OCI-LY7 (cell line): ENCODE data around the gene CHCHD6. TPM values are rescaled to one million over a fixed set of nuclear protein-coding genes. Genes with fewer than 3 reads are reported as not detected.

ENCODE experiments used
- BruUV-seq: library from RNA; stranded (reverse); fragments of 400-500 nt; replicated peaks from 2 replicates; lab custom pipeline; 2021; lab: Mats Ljungman, UMichigan
- CTCF ChIA-PET: fragments of 300-600 bp; sonication (Branson Sonifier 250); formaldehyde crosslinking; loops from one replicate; lab custom pipeline; 2022; ENCODE audit warnings: antibody characterized with exemption; ENCODE audit not compliant: unreplicated experiment; lab: Charles Lee
- POLR2A ChIA-PET: fragments of 300-600 bp; sonication (Branson Sonifier 250); formaldehyde crosslinking; loops from one replicate; lab custom pipeline; 2022; ENCODE audit warnings: antibody characterized with exemption; lab: Charles Lee
- DNase-seq: peaks from one replicate; pipeline ENCODE4 v3.0.0-alpha.2; 2015; ENCODE audit warnings: low spot score
- H2AFZ ChIP-seq: fragments of 200-600 bp; sonication (generic), shearing (Covaris generic); 2 replicates; pipeline ENCODE4 v1.6.1; 2014; ENCODE audit warnings: mild to moderate bottlenecking, antibody characterized with exemption, low read length, moderate library complexity
- H3K27ac ChIP-seq: fragments of 200-600 bp; sonication (generic); 2 replicates; pipeline ENCODE4 v1.5.1; 2014; ENCODE audit warnings: mixed run types, low read depth, mild to moderate bottlenecking, moderate library complexity, low read length, inconsistent platforms; ENCODE audit not compliant: poor library complexity, severe bottlenecking
- H3K36me3 ChIP-seq: fragments of 200-600 bp; sonication (generic); 2 replicates; pipeline ENCODE4 v1.6.1; 2014; ENCODE audit warnings: mild to moderate bottlenecking, antibody characterized with exemption, low read length, moderate library complexity, mixed read lengths; ENCODE audit not compliant: insufficient read depth
- H3K4me1 ChIP-seq: fragments of 200-600 bp; sonication (generic); 2 replicates; pipeline ENCODE4 v1.5.1; 2014; ENCODE audit warnings: mild to moderate bottlenecking, low read length; ENCODE audit not compliant: insufficient read depth, poor library complexity, severe bottlenecking
- H3K4me2 ChIP-seq: fragments of 200-600 bp; sonication (generic); 2 replicates; pipeline ENCODE4 v1.6.1; 2014; ENCODE audit warnings: mild to moderate bottlenecking, low read length
- H3K4me3 ChIP-seq: fragments of 200-600 bp; sonication (generic); 2 replicates; pipeline ENCODE4 v1.5.1; 2014; ENCODE audit warnings: mild to moderate bottlenecking, low read depth, low read length; ENCODE audit not compliant: poor library complexity, severe bottlenecking
- H3K79me2 ChIP-seq: fragments of 200-600 bp; sonication (generic); 2 replicates; pipeline ENCODE4 v1.6.1; 2016; ENCODE audit warnings: low read depth, mild to moderate bottlenecking, low read length, moderate library complexity, mixed read lengths; ENCODE audit not compliant: insufficient read depth
- H3K9me2 ChIP-seq: fragments of 200-600 bp; sonication (generic); 2 replicates; pipeline ENCODE4 v1.6.1; 2016; ENCODE audit warnings: mild to moderate bottlenecking, low read length, mixed read lengths; ENCODE audit not compliant: insufficient read depth
- H3K9me3 ChIP-seq: fragments of 200-600 bp; sonication (generic); 2 replicates; pipeline ENCODE4 v1.6.1; 2014; ENCODE audit warnings: mild to moderate bottlenecking, mixed run types, low read length, mixed read lengths
- H4K20me1 ChIP-seq: fragments of 200-600 bp; sonication (generic); 2 replicates; pipeline ENCODE4 v1.6.1; 2014; ENCODE audit warnings: mild to moderate bottlenecking, antibody characterized with exemption, low read length, moderate library complexity, mixed read lengths; ENCODE audit not compliant: insufficient read depth
- CTCF ChIP-seq: fragments of 200-600 bp; sonication (generic); conservative IDR thresholded peaks from 2 replicates; pipeline ENCODE4 v1.5.1; 2014; ENCODE audit warnings: mild to moderate bottlenecking, antibody characterized with exemption, low read length, moderate library complexity, mixed read lengths
- EZH2phosphoT487 ChIP-seq: fragments of 200-600 bp; sonication (generic); IDR thresholded peaks from 2 replicates; pipeline ENCODE4 v1.6.1; 2018; ENCODE audit warnings: low read depth, borderline replicate concordance, mild to moderate bottlenecking, mixed run types, antibody characterized with exemption, low read length, moderate library complexity, mixed read lengths
- intact Hi-C: fragments of 100-400 bp; cut with micrococcal nuclease; formaldehyde crosslinking; loops from one replicate; pipeline ENCODE4 v1.10.0; 2022; ENCODE audit not compliant: unreplicated experiment
- total RNA-seq, 2 experiments: library from RNA; depleted of rRNA in 1 of 2; stranded (reverse); fragments of >200 nt in 1 of 2; shearing (Covaris generic) in 1 of 2; gene quantifications; 2 replicates each; pipeline ENCODE4 v1.2.3, GENCODE V29; 2014 to 2022

Gene CHCHD6
- total RNA-seq, 2 experiments from 2014 or later, result 14.7 to 21.2 TPM

DNA sequence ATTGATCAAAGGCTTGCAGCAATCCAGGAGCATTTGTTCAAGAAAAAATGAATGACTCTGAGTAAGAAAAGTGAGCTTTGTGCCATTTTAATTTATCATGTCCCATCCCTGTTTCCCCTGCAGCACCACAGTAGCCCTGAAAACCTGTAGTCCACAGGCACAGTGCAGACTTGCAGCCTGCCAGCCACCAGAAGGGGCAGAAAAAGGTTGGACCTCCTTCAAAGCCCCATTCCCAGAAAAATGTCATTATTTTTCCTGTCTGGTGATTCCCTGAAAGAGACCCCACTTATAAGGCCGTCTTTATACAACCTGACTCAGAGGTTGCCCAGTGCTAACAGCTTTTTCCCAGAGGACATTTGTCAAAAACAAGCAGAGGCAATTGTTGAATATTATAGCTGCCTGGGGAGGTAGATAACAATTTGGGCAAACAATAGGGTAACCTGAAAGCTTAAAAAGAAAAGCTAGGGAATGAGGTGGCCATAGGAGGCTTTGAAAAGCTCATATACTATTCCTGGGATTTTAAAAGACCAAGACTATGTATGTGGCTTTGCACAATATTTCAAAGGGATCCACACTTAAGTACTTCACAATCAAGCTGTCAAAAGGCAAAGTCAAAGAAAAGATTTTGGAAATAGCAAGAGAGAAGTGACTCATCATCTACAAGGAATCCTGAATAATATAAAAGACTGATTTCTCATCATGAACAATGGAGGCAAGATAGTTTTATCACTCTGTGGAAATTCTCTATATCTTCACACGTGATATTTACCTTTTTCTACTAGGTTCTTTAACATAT is 142.1 kb downstream of the CHCHD6 start:
- no peaks in the 10 kb centered on the region for H3K36me3 ChIP-seq
- no peak overlapping the region for H2AFZ ChIP-seq
- H3K9me3 ChIP-seq, result no peaks in the 10 kb centered on the region
- H4K20me1 ChIP-seq, result no peaks in the 10 kb centered on the region
- H3K79me2 ChIP-seq, result no peaks in the 10 kb centered on the region
- TF ChIP-seq EZH2phosphoT487, result no peak
- TF ChIP-seq CTCF, result no peak
- BruUV-seq, result no TSS peak
- intact Hi-C loops, result no loop called here
- no peak overlapping the region for H3K4me3 ChIP-seq
- ChIA-PET POLR2A (interaction anchor here (0.6 to 0.7 kb wide), 3 partner anchors 11 to 286 kb away, joined by 3 to 4 read pairs (median 3); no protein-coding TSS in a partner anchor), CTCF (no interaction called here)
- no peak for DNase-seq
- H3K27ac ChIP-seq, result no peak overlapping the region
- H3K4me2 ChIP-seq, result no peak overlapping the region
- H3K4me1 ChIP-seq, result no peaks in the 10 kb centered on the region
- no peaks in the 10 kb centered on the region for H3K9me2 ChIP-seq

DNA sequence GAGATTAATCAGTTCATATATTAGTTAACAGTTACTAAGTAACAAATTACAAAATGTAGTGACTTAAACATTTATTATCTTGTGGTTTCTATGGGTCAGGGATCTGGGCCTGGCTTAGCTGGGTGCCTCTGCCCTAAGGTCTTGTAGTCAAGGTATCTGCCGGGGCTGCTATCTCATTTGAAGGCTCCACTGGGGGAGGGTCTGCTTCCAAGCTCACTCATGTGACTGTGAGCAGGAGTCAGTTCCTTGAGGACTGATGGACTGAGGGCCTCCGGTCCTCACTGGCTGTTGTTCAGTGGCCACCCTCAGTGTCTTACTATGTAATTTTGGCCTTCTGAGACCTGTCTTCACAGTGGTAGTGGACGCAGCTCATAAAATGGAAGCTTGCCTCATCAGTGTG is 143.0 kb downstream of the CHCHD6 start:
- CTCF ChIA-PET, result no interaction called here
- no peak overlapping the region for H3K27ac ChIP-seq
- POLR2A ChIA-PET, result no interaction called here
- no peaks in the 10 kb centered on the region for H4K20me1 ChIP-seq
- intact Hi-C loops, result no loop called here
- BruUV-seq, result no TSS peak
- TF ChIP-seq CTCF (no peak), EZH2phosphoT487 (no peak)
- H2AFZ ChIP-seq, result no peak overlapping the region
- no peaks in the 10 kb centered on the region for H3K9me2 ChIP-seq
- H3K79me2 ChIP-seq, result no peaks in the 10 kb centered on the region
- no peak for DNase-seq
- no peaks in the 10 kb centered on the region for H3K4me1 ChIP-seq
- H3K36me3 ChIP-seq, result no peaks in the 10 kb centered on the region
- H3K9me3 ChIP-seq, result no peaks in the 10 kb centered on the region
- H3K4me2 ChIP-seq, result no peak overlapping the region
- no peak overlapping the region for H3K4me3 ChIP-seq

DNA sequence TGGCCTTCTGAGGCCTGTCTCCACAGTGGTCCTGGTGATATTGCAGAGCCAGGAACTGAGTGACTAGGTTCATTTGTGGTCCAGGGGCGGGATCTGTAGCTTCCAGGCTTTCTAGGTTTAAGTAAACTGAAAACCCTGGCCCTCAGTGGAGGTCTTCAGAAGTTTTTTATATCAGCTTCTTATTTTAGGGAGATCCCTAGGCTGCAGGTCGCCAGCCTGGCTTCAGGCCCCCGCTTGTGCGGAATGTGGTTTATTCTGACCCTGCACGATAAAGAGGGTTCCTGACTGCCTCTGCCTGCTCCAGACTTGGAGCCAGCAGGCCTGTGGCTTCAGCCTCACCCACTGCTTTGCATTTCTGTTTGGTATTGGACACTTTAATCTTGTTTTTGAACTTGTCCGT is 145.0 kb downstream of the CHCHD6 start:
- Histone ChIP-seq H3K4me3 (no peak overlapping the region), H2AFZ (no peak overlapping the region), H4K20me1 (no peaks in the 10 kb centered on the region), H3K4me2 (no peak overlapping the region), H3K9me3 (no peaks in the 10 kb centered on the region), H3K4me1 (no peaks in the 10 kb centered on the region), H3K27ac (no peak overlapping the region), H3K9me2 (no peaks in the 10 kb centered on the region), H3K36me3 (no peaks in the 10 kb centered on the region), H3K79me2 (no peaks in the 10 kb centered on the region)
- TF ChIP-seq CTCF (no peak), EZH2phosphoT487 (no peak)
- intact Hi-C loops, result no loop called here
- ChIA-PET CTCF (no interaction called here), POLR2A (no interaction called here)
- no TSS peak for BruUV-seq
- no peak for DNase-seq
